GM18499 (cell line): ENCODE results near the gene EDC3.
"Not testable (repeated sequence)": the region's sequence is repeated elsewhere in the genome, so short reads cannot be mapped to it uniquely, and the experiment has no call there.

Source experiments
- ATAC-seq: cut with Tn5 transposase; IDR thresholded peaks from one replicate; pipeline ENCODE4 v1.9.1; 2021; ENCODE audit warnings: moderate number of reproducible peaks; ENCODE audit not compliant: insufficient read depth, unreplicated experiment

EDC3 gene

GRCh38 chr15:74613089-74613952 is 82.5 kb downstream of the EDC3 start:
- no peak for ATAC-seq

GRCh38 chr15:74612677-74613076 is 83.1 kb downstream of the EDC3 start:
- no peak for ATAC-seq

DNA sequence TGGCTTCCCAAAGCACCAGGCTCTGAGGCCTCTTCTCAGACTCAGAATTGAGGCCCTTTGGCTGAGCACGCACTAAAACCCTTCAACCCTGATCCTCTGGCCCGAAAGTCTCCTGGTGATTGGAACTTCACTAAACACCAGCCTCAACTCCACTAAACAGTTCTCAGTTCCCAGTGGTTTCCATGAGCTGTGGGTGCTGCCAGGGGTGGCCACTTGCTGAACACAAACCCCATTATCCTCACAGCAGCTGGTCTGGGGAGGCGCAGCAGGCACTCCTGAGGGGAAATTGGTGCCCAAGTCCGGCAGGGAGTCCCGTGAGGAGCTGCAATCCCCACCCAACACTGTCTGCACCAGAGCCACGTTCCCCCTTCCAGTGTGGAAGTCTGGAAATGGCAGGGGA is 84.0 kb downstream of the EDC3 start:
- no peak for ATAC-seq

- ATAC-seq: no peak
Measured at GRCh38 chr15:74611341-74611740, 84.5 kb downstream of the EDC3 start.

- no peak for ATAC-seq
Measured at GRCh38 chr15:74610302-74610951, 85.4 kb downstream of the EDC3 start.

- ATAC-seq: no peak
Measured at GRCh38 chr15:74609938-74610301, 85.9 kb downstream of the EDC3 start.

GRCh38 chr15:74608786-74609185 is 87.0 kb downstream of the EDC3 start:
- ATAC-seq: no peak

GRCh38 chr15:74605795-74606150 is 90.1 kb downstream of the EDC3 start:
- ATAC-seq: no peak

- no peak for ATAC-seq
Measured at GRCh38 chr15:74604983-74605794, 90.6 kb downstream of the EDC3 start.

GRCh38 chr15:74603789-74604705 is 91.8 kb downstream of the EDC3 start:
- ATAC-seq: no peak

- no peak for ATAC-seq
Measured at GRCh38 chr15:74603026-74603788, 92.6 kb downstream of the EDC3 start.

- ATAC-seq: no peak
Measured at GRCh38 chr15:74599156-74599555, 96.7 kb downstream of the EDC3 start.

GRCh38 chr15:74598126-74598842 is 97.5 kb downstream of the EDC3 start:
- ATAC-seq: peak; percentile 75

- ATAC-seq: not testable (repeated sequence)
Measured at GRCh38 chr15:74597146-74597705, 98.6 kb downstream of the EDC3 start.

DNA sequence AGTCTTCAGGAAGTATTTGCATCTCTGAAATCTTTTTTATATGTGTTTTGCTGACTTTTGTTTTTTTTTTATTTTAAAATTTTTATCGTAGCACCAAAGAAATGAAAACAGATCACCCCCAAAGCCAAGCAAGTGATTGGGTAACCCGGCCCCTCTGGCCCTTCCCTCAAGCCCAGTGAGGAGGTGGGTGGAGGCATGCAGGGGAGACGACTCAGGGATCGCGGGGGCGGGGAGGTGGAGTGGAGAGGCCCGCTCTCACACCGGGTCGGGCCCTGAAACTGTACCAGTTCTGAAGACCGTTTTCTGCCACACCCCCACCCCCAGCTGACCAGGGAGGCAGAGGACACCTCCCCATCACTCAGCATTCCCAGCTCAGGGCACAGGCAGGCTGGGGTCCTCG is 99.1 kb downstream of the EDC3 start:
- ATAC-seq: not testable (repeated sequence)

DNA sequence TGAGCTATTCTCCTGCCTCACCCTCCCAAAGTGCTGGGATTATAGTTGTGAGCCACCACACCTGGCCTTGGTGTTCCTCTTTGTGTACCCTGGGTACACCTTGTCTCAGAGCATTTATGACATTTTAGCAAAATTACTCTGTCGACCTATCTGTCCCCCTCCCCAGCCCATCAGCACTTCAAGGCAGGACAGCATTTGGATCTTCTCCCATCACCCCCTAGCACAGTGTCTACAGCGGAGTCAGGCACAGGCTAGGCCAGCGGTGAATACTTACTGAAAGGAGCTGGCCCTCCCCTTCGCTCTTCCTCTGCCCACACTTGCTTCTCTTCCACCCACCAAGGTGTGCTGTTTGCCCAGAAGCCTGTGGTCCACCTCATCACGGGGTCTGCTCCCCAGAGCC is 100.6 kb downstream of the EDC3 start:
- no peak for ATAC-seq

DNA sequence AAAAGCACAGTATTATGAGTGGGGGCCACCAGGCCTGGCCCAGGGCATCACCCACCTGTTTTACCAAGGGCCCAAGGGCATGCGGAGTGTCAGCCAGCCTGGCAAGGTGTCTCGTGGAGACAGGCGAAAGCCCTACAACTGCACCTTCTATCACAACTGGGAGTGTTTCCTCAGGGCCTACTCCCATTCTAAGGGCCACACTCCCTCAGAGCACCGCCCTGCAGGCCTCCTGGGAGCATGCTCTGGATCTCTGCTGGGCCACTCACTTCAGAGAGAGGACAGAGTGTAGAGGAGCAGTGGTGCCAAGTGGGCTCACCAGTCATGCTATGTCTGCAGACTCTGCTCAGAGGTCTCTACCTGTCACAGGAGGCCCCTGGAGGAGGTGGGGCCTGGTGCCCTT is 101.4 kb downstream of the EDC3 start:
- ATAC-seq: no peak

- ATAC-seq: no peak
Measured at GRCh38 chr15:74593122-74593521, 102.7 kb downstream of the EDC3 start.
